ENCODE data around the gene SNRPB. TPM values are rescaled to one million over a fixed set of nuclear protein-coding genes. Genes with fewer than 3 reads are reported as not detected.
"Not testable (repeated sequence)": the region's sequence is repeated elsewhere in the genome, so short reads cannot be mapped to it uniquely, and the experiment has no call there.

Gene SNRPB
- total and polyA plus RNA-seq, 10 of the 15 experiments (the other 5 are each of a cell fraction or from before 2014, with no cell fraction given): 15.0 to 593 (median 366) TPM

DNA sequence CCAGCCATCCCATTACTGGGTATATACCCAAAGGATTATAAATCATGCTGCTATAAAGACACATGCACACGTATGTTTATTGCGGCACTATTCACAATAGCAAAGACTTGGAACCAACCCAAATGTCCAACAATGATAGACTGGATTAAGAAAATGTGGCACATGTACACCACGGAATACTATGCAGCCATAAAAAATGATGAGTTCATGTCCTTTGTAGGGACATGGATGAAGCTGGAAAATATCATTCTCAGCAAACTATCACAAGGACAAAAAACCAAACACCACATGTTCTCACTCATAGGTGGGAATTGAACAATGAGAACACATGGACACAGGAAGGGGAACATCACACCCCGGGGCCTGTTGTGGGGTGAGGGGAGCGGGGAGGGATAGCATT, 35.8 kb upstream of the SNRPB start:
- H3K27me3 ChIP-seq (replicated peaks in 1 of 2; ENCODE audit: control insufficient read depth in 2 of 2, insufficient read depth in 2 of 2, low read length in 1 of 2); H2AFZ ChIP-seq (ENCODE audit: control insufficient read depth, low read depth, low read length); in situ Hi-C loops (cut with MboI); RAD21 ChIA-PET (ENCODE audit: unreplicated experiment); H4K20me1 ChIP-seq (ENCODE audit: control insufficient read depth, insufficient read depth); H3K9ac ChIP-seq (ENCODE audit: control insufficient read depth, insufficient read depth, low read length); DNase-seq (ENCODE audit: low read depth, low spot score); H3K36me3 ChIP-seq (ENCODE audit: control insufficient read depth in 2 of 2, insufficient read depth in 2 of 2, low read length in 1 of 2); SMC1A ChIA-PET (ENCODE audit: uncharacterized antibody, unreplicated experiment); H3K4me1 ChIP-seq (ENCODE audit: control insufficient read depth, insufficient read depth, low read length); H3K4me3 ChIP-seq; H3K27ac ChIP-seq (ENCODE audit: control insufficient read depth, insufficient read depth); ATAC-seq; H3K9me3 ChIP-seq (replicated peaks; ENCODE audit: control insufficient read depth, insufficient read depth, low read length); BruUV-seq (replicated peaks); H3K4me2 ChIP-seq (ENCODE audit: control insufficient read depth, insufficient read depth); FAIRE-seq: not testable (repeated sequence)
- POLR2A ChIA-PET: interaction anchor here (0.7 kb wide), 1 partner anchor 39 kb away, joined by 5 read pairs; no protein-coding TSS in a partner anchor
- H3K79me2 ChIP-seq (ENCODE audit: control insufficient read depth, insufficient read depth, low read length): peaks cover 16% of the 10 kb centered on the region
- 97% methylated on average over 3 of the region's 5 CpGs for WGBS (ENCODE audit: insufficient coverage, insufficient replicate concordance, low lambda C conversion rate, missing lambda C conversion rate)
- CTCF ChIA-PET: interaction anchor here (4.4 kb wide), 1 partner anchor 16 kb away, joined by 86 read pairs; no protein-coding TSS in a partner anchor
- intact Hi-C loops (cut with micrococcal nuclease; ENCODE audit: unreplicated experiment): loop anchor here (5.0 kb wide), 1 partner anchor 34 kb away; the partner anchor contains the start of gene SNRPB

DNA sequence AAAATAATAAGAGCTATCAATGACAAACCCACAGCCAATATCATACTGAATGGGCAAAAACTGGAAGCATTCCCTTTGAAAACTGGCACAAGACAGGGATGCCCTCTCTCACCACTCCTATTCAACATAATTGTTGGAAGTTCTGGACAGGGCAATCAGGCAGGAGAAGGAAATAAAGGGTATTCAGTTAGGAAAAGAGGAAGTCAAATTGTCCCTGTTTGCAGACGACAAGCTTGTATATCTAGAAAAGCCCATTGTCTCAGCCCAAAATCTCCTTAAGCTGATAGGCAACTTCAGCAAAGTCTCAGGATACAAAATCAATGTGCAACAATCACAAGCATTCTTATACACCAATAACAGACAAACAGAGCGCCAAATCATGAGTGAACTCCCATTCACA, 34.2 kb upstream of the SNRPB start:
- H3K4me1 ChIP-seq (ENCODE audit: control insufficient read depth, insufficient read depth, low read length); H3K4me2 ChIP-seq (ENCODE audit: control insufficient read depth, insufficient read depth); BruUV-seq (replicated peaks); FAIRE-seq; DNase-seq (ENCODE audit: low read depth, low spot score); H3K36me3 ChIP-seq (ENCODE audit: control insufficient read depth in 2 of 2, insufficient read depth in 2 of 2, low read length in 1 of 2); in situ Hi-C loops (cut with MboI); RAD21 ChIA-PET (ENCODE audit: unreplicated experiment); H3K4me3 ChIP-seq; H3K9me3 ChIP-seq (replicated peaks; ENCODE audit: control insufficient read depth, insufficient read depth, low read length); H2AFZ ChIP-seq (ENCODE audit: control insufficient read depth, low read depth, low read length); SMC1A ChIA-PET (ENCODE audit: uncharacterized antibody, unreplicated experiment); H3K9ac ChIP-seq (ENCODE audit: control insufficient read depth, insufficient read depth, low read length); POLR2A ChIA-PET; H3K27ac ChIP-seq (ENCODE audit: control insufficient read depth, insufficient read depth); H4K20me1 ChIP-seq (ENCODE audit: control insufficient read depth, insufficient read depth); ATAC-seq; H3K27me3 ChIP-seq (replicated peaks in 1 of 2; ENCODE audit: control insufficient read depth in 2 of 2, insufficient read depth in 2 of 2, low read length in 1 of 2): not testable (repeated sequence)
- 74% methylated on average over 2 of the region's 2 CpGs for WGBS (ENCODE audit: insufficient coverage, insufficient replicate concordance, low lambda C conversion rate, missing lambda C conversion rate)
- H3K79me2 ChIP-seq (ENCODE audit: control insufficient read depth, insufficient read depth, low read length): peaks cover 16% of the 10 kb centered on the region
- CTCF ChIA-PET: interaction anchor here (2.1 kb wide), 1 partner anchor 17 kb away, joined by 7 read pairs; no protein-coding TSS in a partner anchor
- intact Hi-C loops (cut with micrococcal nuclease; ENCODE audit: unreplicated experiment): loop anchor here (5.0 kb wide), 1 partner anchor 33 kb away; the partner anchor contains the start of gene SNRPB

DNA sequence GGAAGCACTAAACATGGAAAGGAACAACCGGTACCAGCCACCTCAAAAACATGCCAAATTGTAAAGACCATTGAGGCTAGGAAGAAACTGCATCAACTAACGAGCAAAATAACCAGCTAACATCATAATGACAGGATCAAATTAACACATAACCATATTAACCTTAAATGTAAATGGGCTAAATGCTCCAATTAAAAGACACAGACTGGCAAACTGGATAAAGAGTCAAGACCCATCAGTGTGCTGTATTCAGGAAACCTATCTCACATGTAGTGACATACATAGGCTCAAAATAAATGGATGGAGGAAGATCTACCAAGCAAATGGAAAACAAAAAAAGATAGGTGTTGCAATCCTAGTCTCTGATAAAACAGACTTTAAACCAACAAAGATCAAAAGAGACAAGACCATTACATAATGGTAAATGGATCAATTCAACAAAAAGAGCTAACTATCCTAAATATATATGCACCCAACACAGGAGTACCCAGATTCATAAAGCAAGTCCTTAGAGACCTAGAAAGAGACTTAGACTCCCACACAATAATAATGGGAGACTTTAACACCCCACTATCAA, 32.3 kb upstream of the SNRPB start:
- H3K4me3 ChIP-seq; H3K36me3 ChIP-seq (ENCODE audit: control insufficient read depth in 2 of 2, insufficient read depth in 2 of 2, low read length in 1 of 2); H3K27ac ChIP-seq (ENCODE audit: control insufficient read depth, insufficient read depth); ATAC-seq; H3K27me3 ChIP-seq (replicated peaks in 1 of 2; ENCODE audit: control insufficient read depth in 2 of 2, insufficient read depth in 2 of 2, low read length in 1 of 2); H3K4me2 ChIP-seq (ENCODE audit: control insufficient read depth, insufficient read depth); DNase-seq (ENCODE audit: low read depth, low spot score); SMC1A ChIA-PET (ENCODE audit: uncharacterized antibody, unreplicated experiment); intact Hi-C loops (cut with micrococcal nuclease; ENCODE audit: unreplicated experiment); in situ Hi-C loops (cut with MboI); BruUV-seq (replicated peaks); H3K4me1 ChIP-seq (ENCODE audit: control insufficient read depth, insufficient read depth, low read length); H3K9me3 ChIP-seq (replicated peaks; ENCODE audit: control insufficient read depth, insufficient read depth, low read length); RAD21 ChIA-PET (ENCODE audit: unreplicated experiment); FAIRE-seq; CTCF ChIA-PET; H3K79me2 ChIP-seq (ENCODE audit: control insufficient read depth, insufficient read depth, low read length); H3K9ac ChIP-seq (ENCODE audit: control insufficient read depth, insufficient read depth, low read length); H4K20me1 ChIP-seq (ENCODE audit: control insufficient read depth, insufficient read depth); H2AFZ ChIP-seq (ENCODE audit: control insufficient read depth, low read depth, low read length): not testable (repeated sequence)
- WGBS (ENCODE audit: insufficient coverage, insufficient replicate concordance, low lambda C conversion rate, missing lambda C conversion rate): 98% methylated on average over 2 of the region's 2 CpGs
- POLR2A ChIA-PET: interaction anchor here (1.0 kb wide), 1 partner anchor 9 kb away, joined by 3 read pairs; no protein-coding TSS in a partner anchor
